PC-9 (cell line): Measurements from ENCODE around the gene TAC4.

Source experiments
- CTCF ChIP-seq: fragments of 200-600 bp; sonication (generic); conservative IDR thresholded peaks from 2 replicates; pipeline ENCODE4 v1.6.1; 2017; ENCODE audit warnings: mixed run types, antibody characterized with exemption, mild to moderate bottlenecking, moderate library complexity
- EZH2 ChIP-seq: fragments of 200-600 bp; sonication (generic); IDR thresholded peaks from 2 replicates; pipeline ENCODE4 v1.8.0; 2017; ENCODE audit warnings: antibody characterized with exemption, low read depth

- peak; percentile 63 for TF ChIP-seq CTCF
- TF ChIP-seq EZH2 = no peak
These were observed 4.0 kb downstream of the TAC4 start for GRCh38 chr17:49843774-49844350.
